ENCODE data around the gene CDKAL1. TPM values are rescaled to one million over a fixed set of nuclear protein-coding genes. Genes with fewer than 3 reads are reported as not detected.

CDKAL1 gene
- total and polyA plus RNA-seq, 10 of the 15 experiments (the other 5 are each of a cell fraction or from before 2014, with no cell fraction given), result 10.7 to 26.9 (median 17.3) TPM

DNA sequence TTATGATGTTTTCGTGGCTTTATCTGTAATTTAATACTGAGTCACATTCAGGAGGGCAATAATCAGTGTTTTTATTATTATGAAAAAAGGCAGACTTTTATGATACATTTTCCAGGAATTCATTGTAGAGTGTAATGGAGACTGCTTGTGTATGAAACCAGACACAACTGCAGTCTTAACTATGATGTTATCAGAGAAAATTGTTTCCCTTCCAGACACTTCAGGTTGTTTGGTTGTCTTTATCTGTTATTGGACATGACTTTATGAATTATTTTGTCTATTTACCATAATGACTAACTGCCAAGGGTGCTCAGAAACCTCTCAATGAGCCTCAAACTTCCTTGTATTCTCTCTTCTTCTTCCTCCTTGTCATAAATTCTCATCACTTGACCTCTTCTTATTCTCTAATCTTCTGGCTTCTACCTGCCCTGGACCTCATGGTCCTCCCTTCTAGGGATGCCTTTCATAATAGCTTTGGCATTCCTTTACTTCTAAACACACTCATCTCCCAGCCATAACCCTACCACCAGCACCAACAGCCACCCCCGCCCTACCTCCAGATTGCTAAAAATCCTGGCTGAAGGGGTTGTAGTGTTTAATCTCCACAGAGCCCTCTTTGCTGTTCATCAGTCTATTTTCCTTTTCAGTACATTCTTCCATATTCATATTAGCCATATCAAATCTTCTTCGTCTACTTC, 492.5 kb downstream of the CDKAL1 start:
- ChIA-PET RAD21 (ENCODE audit: unreplicated experiment) (no interaction called here), SMC1A (ENCODE audit: uncharacterized antibody, unreplicated experiment) (interaction anchor here (3.5 kb wide), 1 partner anchor 11 kb away, joined by 14 read pairs; no protein-coding TSS in a partner anchor)

More for the DNA sequence above, 492.5 kb downstream of the CDKAL1 start:
- ChIA-PET POLR2A (no interaction called here), CTCF (no interaction called here)
- no peak overlapping the region for H3K27ac ChIP-seq (ENCODE audit: control insufficient read depth, insufficient read depth)
- H3K36me3 ChIP-seq (ENCODE audit: control insufficient read depth in 2 of 2, insufficient read depth in 2 of 2, low read length in 1 of 2), result no peaks in the 10 kb centered on the region; a peak in 1 of 4 replicates
- no peak overlapping the region for H3K9ac ChIP-seq (ENCODE audit: control insufficient read depth, insufficient read depth, low read length)
- WGBS (ENCODE audit: insufficient coverage, insufficient replicate concordance, low lambda C conversion rate, missing lambda C conversion rate), result 70% methylated on average over 3 of the region's 3 CpGs
- H3K4me2 ChIP-seq (ENCODE audit: control insufficient read depth, insufficient read depth), result no peak overlapping the region
- H3K4me1 ChIP-seq (ENCODE audit: control insufficient read depth, insufficient read depth, low read length), result peaks cover 3% of the 10 kb centered on the region; the same call in 1 of the 2 replicates
- no TSS peak for BruUV-seq (replicated peaks)
- H3K27me3 ChIP-seq (replicated peaks in 1 of 2; ENCODE audit: control insufficient read depth in 2 of 2, insufficient read depth in 2 of 2, low read length in 1 of 2), result no peaks in the 10 kb centered on the region
- H2AFZ ChIP-seq (ENCODE audit: control insufficient read depth, low read depth, low read length), result no peak overlapping the region
- DNase-seq (ENCODE audit: low read depth, low spot score) (no peak), FAIRE-seq (no peak), ATAC-seq (no peak)
- H3K9me3 ChIP-seq (replicated peaks; ENCODE audit: control insufficient read depth, insufficient read depth, low read length), result peaks cover 3% of the 10 kb centered on the region; the same call in 2 of the 3 replicates
- H3K4me3 ChIP-seq, result no peak overlapping the region
- H3K79me2 ChIP-seq (ENCODE audit: control insufficient read depth, insufficient read depth, low read length), result no peaks in the 10 kb centered on the region
- in situ Hi-C loops (cut with MboI) (loop anchor here (10.0 kb wide), 1 partner anchor 558 kb away; no protein-coding TSS in a partner anchor), intact Hi-C loops (cut with micrococcal nuclease; ENCODE audit: unreplicated experiment) (no loop called here)
- no peaks in the 10 kb centered on the region for H4K20me1 ChIP-seq (ENCODE audit: control insufficient read depth, insufficient read depth)
- TF ChIP-seq, protein P1, sequence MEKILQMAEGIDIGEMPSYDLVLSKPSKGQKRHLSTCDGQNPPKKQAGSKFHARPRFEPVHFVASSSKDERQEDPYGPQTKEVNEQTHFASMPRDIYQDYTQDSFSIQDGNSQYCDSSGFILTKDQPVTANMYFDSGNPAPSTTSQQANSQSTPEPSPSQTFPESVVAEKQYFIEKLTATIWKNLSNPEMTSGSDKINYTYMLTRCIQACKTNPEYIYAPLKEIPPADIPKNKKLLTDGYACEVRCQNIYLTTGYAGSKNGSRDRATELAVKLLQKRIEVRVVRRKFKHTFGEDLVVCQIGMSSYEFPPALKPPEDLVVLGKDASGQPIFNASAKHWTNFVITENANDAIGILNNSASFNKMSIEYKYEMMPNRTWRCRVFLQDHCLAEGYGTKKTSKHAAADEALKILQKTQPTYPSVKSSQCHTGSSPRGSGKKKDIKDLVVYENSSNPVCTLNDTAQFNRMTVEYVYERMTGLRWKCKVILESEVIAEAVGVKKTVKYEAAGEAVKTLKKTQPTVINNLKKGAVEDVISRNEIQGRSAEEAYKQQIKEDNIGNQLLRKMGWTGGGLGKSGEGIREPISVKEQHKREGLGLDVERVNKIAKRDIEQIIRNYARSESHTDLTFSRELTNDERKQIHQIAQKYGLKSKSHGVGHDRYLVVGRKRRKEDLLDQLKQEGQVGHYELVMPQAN (conservative IDR thresholded peaks at IDR 0.05), result no peak
- TF ChIP-seq, protein P2, sequence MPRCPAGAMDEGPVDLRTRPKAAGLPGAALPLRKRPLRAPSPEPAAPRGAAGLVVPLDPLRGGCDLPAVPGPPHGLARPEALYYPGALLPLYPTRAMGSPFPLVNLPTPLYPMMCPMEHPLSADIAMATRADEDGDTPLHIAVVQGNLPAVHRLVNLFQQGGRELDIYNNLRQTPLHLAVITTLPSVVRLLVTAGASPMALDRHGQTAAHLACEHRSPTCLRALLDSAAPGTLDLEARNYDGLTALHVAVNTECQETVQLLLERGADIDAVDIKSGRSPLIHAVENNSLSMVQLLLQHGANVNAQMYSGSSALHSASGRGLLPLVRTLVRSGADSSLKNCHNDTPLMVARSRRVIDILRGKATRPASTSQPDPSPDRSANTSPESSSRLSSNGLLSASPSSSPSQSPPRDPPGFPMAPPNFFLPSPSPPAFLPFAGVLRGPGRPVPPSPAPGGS (IDR thresholded peaks at IDR 0.05; ENCODE audit: borderline replicate concordance, insufficient read depth, low read depth, low read length, poor library complexity, severe bottlenecking), result no peak
